ENCODE results near the gene TTI1.
"Not testable (repeated sequence)": the region's sequence is repeated elsewhere in the genome, so short reads cannot be mapped to it uniquely, and the experiment has no call there.

The TTI1 gene

DNA sequence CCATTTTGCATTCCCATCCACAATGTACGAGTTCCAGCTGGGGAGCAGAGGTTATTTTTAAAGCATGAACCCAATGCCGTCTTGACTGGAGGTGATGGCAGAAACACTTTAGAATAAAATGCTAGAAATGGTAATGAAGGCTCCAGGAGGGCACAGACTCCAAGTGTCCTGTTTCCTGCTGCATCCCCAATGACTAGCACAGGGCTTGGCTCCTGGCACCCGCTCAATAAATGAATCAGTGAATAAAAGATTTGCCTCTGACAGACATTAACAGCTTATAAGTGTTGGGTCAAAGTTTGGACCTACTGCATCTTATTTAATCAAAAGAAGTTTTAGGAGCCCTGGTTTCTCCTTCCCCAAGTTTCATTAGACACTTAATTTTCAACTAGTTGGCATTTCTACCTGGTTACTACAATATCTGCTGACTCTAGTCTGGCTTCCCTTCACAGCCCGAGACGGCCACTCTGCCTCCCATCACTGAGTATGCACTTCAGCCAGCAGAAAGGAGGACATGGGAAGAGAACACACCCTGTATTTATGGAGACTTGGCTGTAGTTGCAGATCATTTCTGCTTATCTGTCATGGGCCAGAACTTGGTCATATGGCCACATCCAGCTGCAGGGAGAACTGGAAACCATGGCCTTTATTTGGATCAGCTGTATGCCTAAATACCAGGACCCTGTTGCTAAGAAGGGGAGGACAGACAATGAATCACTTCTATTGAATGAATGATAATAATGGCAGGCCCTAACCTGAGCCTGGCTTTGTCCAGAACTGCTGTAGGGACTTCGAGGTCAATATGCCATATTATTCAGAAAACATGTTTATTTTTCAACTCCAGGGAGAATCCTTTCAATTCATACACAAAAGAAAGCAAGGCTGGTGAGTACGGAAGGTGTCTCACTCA lies 63.1 kb downstream of the TTI1 start:
- 0 out of 2 replicates have a peak, but pooled peaks cover 5% of the 10 kb centered on the region for H3K27me3 ChIP-seq (ENCODE audit: insufficient read depth, low read length)
- H2AFZ ChIP-seq (ENCODE audit: low read length): no peak overlapping the region
- H3K4me2 ChIP-seq (ENCODE audit: low read length): no peak overlapping the region
- no peak for TF ChIP-seq CTCF (IDR thresholded peaks at IDR 0.05; ENCODE audit: low read length)
- TF ChIP-seq EZH2 (IDR thresholded peaks at IDR 0.05; ENCODE audit: borderline replicate concordance, low read length): no peak
- H3K9ac ChIP-seq (ENCODE audit: low read length): no peak overlapping the region
- H3K36me3 ChIP-seq (ENCODE audit: insufficient read depth, low read length): no peaks in the 10 kb centered on the region
- no peaks in the 10 kb centered on the region for H3F3A ChIP-seq (ENCODE audit: insufficient read depth, low read length)
- H3K4me1 ChIP-seq (ENCODE audit: insufficient read depth, low read length, severe bottlenecking): no peaks in the 10 kb centered on the region
- H3K4me3 ChIP-seq (ENCODE audit: low read depth, low read length, poor library complexity, severe bottlenecking): no peak overlapping the region
- H4K20me1 ChIP-seq (ENCODE audit: insufficient read depth, low read length): no peaks in the 10 kb centered on the region
- H3K27ac ChIP-seq (ENCODE audit: low read depth, low read length, poor library complexity, severe bottlenecking): no peak overlapping the region
- H3K9me3 ChIP-seq (ENCODE audit: low read length): no peaks in the 10 kb centered on the region
- no peaks in the 10 kb centered on the region for H3K9me2 ChIP-seq (ENCODE audit: low read depth, low read length)
- H3K79me2 ChIP-seq (ENCODE audit: insufficient read depth, low read length): no peaks in the 10 kb centered on the region

GRCh38 chr20:37968841-37969401 lies 64.3 kb downstream of the TTI1 start:
- H3K4me1 ChIP-seq (ENCODE audit: insufficient read depth, low read length, severe bottlenecking): no peaks in the 10 kb centered on the region
- no peak overlapping the region for H3K9ac ChIP-seq (ENCODE audit: low read length)
- no peaks in the 10 kb centered on the region for H3K9me3 ChIP-seq (ENCODE audit: low read length)
- no peaks in the 10 kb centered on the region for H3F3A ChIP-seq (ENCODE audit: insufficient read depth, low read length)
- H3K79me2 ChIP-seq (ENCODE audit: insufficient read depth, low read length): no peaks in the 10 kb centered on the region
- no peaks in the 10 kb centered on the region for H3K36me3 ChIP-seq (ENCODE audit: insufficient read depth, low read length)
- H3K4me3 ChIP-seq (ENCODE audit: low read depth, low read length, poor library complexity, severe bottlenecking): no peak overlapping the region
- 0 out of 2 replicates have a peak, but pooled peaks cover 5% of the 10 kb centered on the region for H3K27me3 ChIP-seq (ENCODE audit: insufficient read depth, low read length)
- H2AFZ ChIP-seq (ENCODE audit: low read length): no peak overlapping the region
- TF ChIP-seq EZH2 (IDR thresholded peaks at IDR 0.05; ENCODE audit: borderline replicate concordance, low read length) (no peak), CTCF (IDR thresholded peaks at IDR 0.05; ENCODE audit: low read length) (no peak)
- H3K9me2 ChIP-seq (ENCODE audit: low read depth, low read length): no peaks in the 10 kb centered on the region
- no peak overlapping the region for H3K27ac ChIP-seq (ENCODE audit: low read depth, low read length, poor library complexity, severe bottlenecking)
- H3K4me2 ChIP-seq (ENCODE audit: low read length): no peak overlapping the region
- no peaks in the 10 kb centered on the region for H4K20me1 ChIP-seq (ENCODE audit: insufficient read depth, low read length)

- not testable (repeated sequence) for H3K27ac ChIP-seq (ENCODE audit: low read depth, low read length, poor library complexity, severe bottlenecking); H3K27me3 ChIP-seq (ENCODE audit: insufficient read depth, low read length); H3K4me2 ChIP-seq (ENCODE audit: low read length); H3K79me2 ChIP-seq (ENCODE audit: insufficient read depth, low read length); H3K9me3 ChIP-seq (ENCODE audit: low read length); H3F3A ChIP-seq (ENCODE audit: insufficient read depth, low read length); H2AFZ ChIP-seq (ENCODE audit: low read length); H3K4me1 ChIP-seq (ENCODE audit: insufficient read depth, low read length, severe bottlenecking); H3K36me3 ChIP-seq (ENCODE audit: insufficient read depth, low read length); H3K4me3 ChIP-seq (ENCODE audit: low read depth, low read length, poor library complexity, severe bottlenecking); H3K9me2 ChIP-seq (ENCODE audit: low read depth, low read length); H4K20me1 ChIP-seq (ENCODE audit: insufficient read depth, low read length); H3K9ac ChIP-seq (ENCODE audit: low read length)
Observed at GRCh38 chr20:37963483-37963882, 69.8 kb downstream of the TTI1 start.
